ENCODE data around the gene ASIC2. TPM values are rescaled to one million over a fixed set of nuclear protein-coding genes. Genes with fewer than 3 reads are reported as not detected.

The ASIC2 gene
- total and polyA plus RNA-seq, 2 donors (not counting 1 experiment from before 2014, with no cell fraction given): not detected

GRCh38 chr17:33028778-33029177 is 264.3 kb downstream of the ASIC2 start:
- no CpG with 5 or more reads among the region's 1 CpG for WGBS (ENCODE audit: insufficient coverage)
- no peaks in the 10 kb centered on the region for H3K36me3 ChIP-seq (replicated peaks in 1 of 2; ENCODE audit: control extremely low read depth in 1 of 2, control insufficient read depth in 1 of 2, extremely low read depth in 1 of 2, insufficient read depth in 2 of 2, low read length in 1 of 2)
- ATAC-seq (ENCODE audit: low read depth): no peak
- no peak overlapping the region for H3K4me2 ChIP-seq (replicated peaks; ENCODE audit: low read depth, low read length, poor library complexity, severe bottlenecking)
- no peaks in the 10 kb centered on the region for H4K20me1 ChIP-seq (ENCODE audit: control insufficient read depth, insufficient read depth, low read length, poor library complexity, severe bottlenecking)
- H3K4me1 ChIP-seq (ENCODE audit: control insufficient read depth in 2 of 2, insufficient read depth in 2 of 2, low read length in 2 of 2): no peaks in the 10 kb centered on the region
- H3K27ac ChIP-seq (ENCODE audit: low read length in 2 of 2): no peak overlapping the region
- H2AFZ ChIP-seq (ENCODE audit: insufficient read depth, low read depth, low read length, poor library complexity, severe bottlenecking): no peak overlapping the region
- POLR2A ChIA-PET: no interaction called here
- no peak overlapping the region for H3K4me3 ChIP-seq (ENCODE audit: control extremely low read depth in 1 of 5, extremely low read depth in 1 of 5, insufficient read depth in 1 of 5, low read depth in 2 of 5, low read length in 4 of 5)
- no peaks in the 10 kb centered on the region for H3K79me2 ChIP-seq (ENCODE audit: control insufficient read depth, insufficient read depth, low read length)
- H3K9me3 ChIP-seq (ENCODE audit: control extremely low read depth in 1 of 3, control insufficient read depth in 2 of 3, insufficient read depth in 1 of 3, low read length in 2 of 3): peaks cover 0 to 8% (median 0%) of the 10 kb centered on the region in 3 donors
- H3K27me3 ChIP-seq (replicated peaks in 1 of 4; ENCODE audit: control extremely low read depth in 1 of 4, control insufficient read depth in 3 of 4, insufficient read depth in 4 of 4, low read length in 3 of 4): peaks cover 0 to under 1% (median 0%) of the 10 kb centered on the region in 4 experiments
- peaks cover 11% of the 10 kb centered on the region for H3K27me3 Mint-ChIP-seq
- H3K27ac Mint-ChIP-seq: no peak overlapping the region
- H3K4me1 Mint-ChIP-seq: no peaks in the 10 kb centered on the region
- no peak for TF ChIP-seq CTCF (IDR thresholded peaks at IDR 0.05)
- TF ChIP-seq EZH2 (IDR thresholded peaks at IDR 0.05; ENCODE audit: borderline replicate concordance, insufficient read depth, low read depth, low read length, poor library complexity, severe bottlenecking): no peak
- H3K9me3 Mint-ChIP-seq (ENCODE audit: insufficient read depth): no peaks in the 10 kb centered on the region
- CTCF ChIA-PET: no interaction called here
- no peak for DNase-seq
- H3K4me3 Mint-ChIP-seq: no peak overlapping the region
- intact Hi-C loops (cut with micrococcal nuclease): no loop called here
- H3K9ac ChIP-seq (ENCODE audit: low read length): no peak overlapping the region

- intact Hi-C loops (cut with micrococcal nuclease): no loop called here
- Histone ChIP-seq H3K9ac (ENCODE audit: low read length) (no peak overlapping the region), H3K27me3 (replicated peaks in 1 of 4; ENCODE audit: control extremely low read depth in 1 of 4, control insufficient read depth in 3 of 4, insufficient read depth in 4 of 4, low read length in 3 of 4) (no peaks in the 10 kb centered on the region), H3K4me2 (replicated peaks; ENCODE audit: low read depth, low read length, poor library complexity, severe bottlenecking) (no peak overlapping the region), H3K9me3 (ENCODE audit: control extremely low read depth in 1 of 3, control insufficient read depth in 2 of 3, insufficient read depth in 1 of 3, low read length in 2 of 3) (peaks cover 0 to 3% (median 0%) of the 10 kb centered on the region in 3 donors), H3K36me3 (replicated peaks in 1 of 2; ENCODE audit: control extremely low read depth in 1 of 2, control insufficient read depth in 1 of 2, extremely low read depth in 1 of 2, insufficient read depth in 2 of 2, low read length in 1 of 2) (no peaks in the 10 kb centered on the region), H3K27ac (ENCODE audit: low read length in 2 of 2) (no peak overlapping the region), H3K4me1 (ENCODE audit: control insufficient read depth in 2 of 2, insufficient read depth in 2 of 2, low read length in 2 of 2) (no peaks in the 10 kb centered on the region), H2AFZ (ENCODE audit: insufficient read depth, low read depth, low read length, poor library complexity, severe bottlenecking) (no peak overlapping the region), H3K4me3 (ENCODE audit: control extremely low read depth in 1 of 5, extremely low read depth in 1 of 5, insufficient read depth in 1 of 5, low read depth in 2 of 5, low read length in 4 of 5) (no peak overlapping the region), H3K79me2 (ENCODE audit: control insufficient read depth, insufficient read depth, low read length) (no peaks in the 10 kb centered on the region), H4K20me1 (ENCODE audit: control insufficient read depth, insufficient read depth, low read length, poor library complexity, severe bottlenecking) (no peaks in the 10 kb centered on the region)
- H3K4me1 Mint-ChIP-seq: no peaks in the 10 kb centered on the region
- no peaks in the 10 kb centered on the region for H3K9me3 Mint-ChIP-seq (ENCODE audit: insufficient read depth)
- no peak overlapping the region for H3K4me3 Mint-ChIP-seq
- DNase-seq: no peak
- peaks cover 8% of the 10 kb centered on the region for H3K27me3 Mint-ChIP-seq
- ChIA-PET POLR2A (no interaction called here), CTCF (no interaction called here)
- H3K27ac Mint-ChIP-seq: no peak overlapping the region
- no peak for TF ChIP-seq EZH2 (IDR thresholded peaks at IDR 0.05; ENCODE audit: borderline replicate concordance, insufficient read depth, low read depth, low read length, poor library complexity, severe bottlenecking)
- no peak for TF ChIP-seq CTCF (IDR thresholded peaks at IDR 0.05)
- ATAC-seq (ENCODE audit: low read depth): no peak
- 100% methylated on average over 3 of the region's 8 CpGs for WGBS (ENCODE audit: insufficient coverage)
Measured at GRCh38 chr17:33028061-33028460, 265.0 kb downstream of the ASIC2 start.
